Esophagus squamous epithelium (tissue), 4 donors: ENCODE measurements around the gene PNMA1.

Experiments
- CTCF ChIP-seq, 6 experiments: fragments of 450-650 bp in 4 of 6; fragments of 200-600 bp in 2 of 6; sonication (generic) in 2 of 6; IDR thresholded peaks; one replicate each; pipeline ENCODE4 v1.5.1; 2016 to 2019; ENCODE audit warnings: antibody characterized with exemption in 6 of 6, mild to moderate bottlenecking in 4 of 6, moderate library complexity in 4 of 6
- POLR2A ChIP-seq, 4 donors: fragments of 450-650 bp; IDR thresholded peaks; one replicate each; pipeline ENCODE4 v1.6.1; 2017; ENCODE audit warnings: antibody characterized with exemption in 4 of 4, mild to moderate bottlenecking in 4 of 4, moderate library complexity in 3 of 4

GRCh38 chr14:73695082-73695481 is 19.1 kb downstream of the PNMA1 start:
- TF ChIP-seq CTCF (IDR thresholded peaks at IDR 0.05) (no peak), POLR2A (IDR thresholded peaks at IDR 0.05) (no peak)
